HepG2 (cell line): ENCODE data around the gene WIPF3. TPM values are rescaled to one million over a fixed set of nuclear protein-coding genes. Genes with fewer than 3 reads are reported as not detected.
A peak's percentile ranks its signal among the peaks of the same experiment; 100 is the strongest.

Source experiments
- ATAC-seq: fragments of 200-7000 bp; cut with Tn5 transposase; 3 replicates; pipeline ENCODE4 v1.9.1; 2020; ENCODE audit warnings: mild to moderate bottlenecking, moderate library complexity
- BruUV-seq: library from RNA; stranded (reverse); fragments of 400-500 nt; replicated peaks from 2 replicates; lab custom pipeline; 2021; lab: Mats Ljungman, UMichigan
- CTCF ChIA-PET: fragments of 300-600 bp; formaldehyde crosslinking; extraction: SDS; loops from one replicate; lab custom pipeline; 2021; ENCODE audit warnings: low total read pairs, inconsistent platforms, low intra/inter-chr PET ratio; lab: Yijun Ruan, JAX
- POLR2A ChIA-PET: fragments of 350-600 bp; sonication (Branson Sonifier 250); formaldehyde crosslinking; loops from one replicate; lab custom pipeline; 2020; ENCODE audit warnings: antibody characterized with exemption, inconsistent platforms; lab: Yijun Ruan, JAX
- DNase-seq: peaks from one replicate; pipeline ENCODE4 v3.0.0-alpha.2; 2015; ENCODE audit warnings: low spot score
- FAIRE-seq: peaks from 3 replicates; lab custom pipeline; 2011; peaks lifted over from hg19 to GRCh38; lab: Jason Lieb, UNC
- H2AFZ ChIP-seq: one replicate; pipeline ENCODE4 v1.6.1; 2011; ENCODE audit warnings: low read length, inconsistent platforms
- H3K27ac ChIP-seq: fragments of 300-600 bp; 3 replicates; pipeline ENCODE4 v1.8.0; 2011; ENCODE audit warnings: mixed run types, mild to moderate bottlenecking, mixed read lengths, low read length, inconsistent platforms; ENCODE audit not compliant: insufficient read depth; ENCODE audit errors: extremely low read length
- H3K27me3 ChIP-seq, 2 experiments: fragments of 200-600 bp in 1 of 2; 2 replicates in 1 of 2; 3 replicates in 1 of 2; pipeline versions ENCODE4 v1.6.0 to v1.8.0; 2011; ENCODE audit warnings: low read length in 2 of 2, mild to moderate bottlenecking in 2 of 2, moderate library complexity in 2 of 2, inconsistent platforms in 1 of 2; ENCODE audit not compliant: insufficient read depth in 2 of 2, control insufficient read depth in 1 of 2
- H3K36me3 ChIP-seq, 2 experiments: fragments of 200-600 bp in 1 of 2; replicated peaks in 1 of 2; 2 replicates in 1 of 2; 3 replicates in 1 of 2; pipeline versions ENCODE4 v1.5.1 to v1.8.0; 2011; ENCODE audit warnings: low read length in 2 of 2, inconsistent platforms in 1 of 2; ENCODE audit not compliant: insufficient read depth in 2 of 2, control insufficient read depth in 1 of 2
- H3K4me1 ChIP-seq: 2 replicates; pipeline ENCODE4 v1.5.1; 2012; ENCODE audit warnings: low read length, inconsistent platforms; ENCODE audit not compliant: insufficient read depth
- H3K4me2 ChIP-seq: 2 replicates; pipeline ENCODE4 v1.6.0; 2011; ENCODE audit warnings: low read depth, low read length, inconsistent platforms
- H3K4me3 ChIP-seq, 3 experiments: fragments of 200-600 bp in 1 of 3; sonication (generic), shearing (Covaris generic) in 1 of 3; replicated peaks in 1 of 3; 2 replicates each; pipeline ENCODE4 v1.5.1; 2011 to 2016; ENCODE audit warnings: low read length in 3 of 3, inconsistent platforms in 2 of 3, low read depth in 2 of 3, mild to moderate bottlenecking in 2 of 3, control low read depth in 1 of 3, mixed read lengths in 1 of 3; ENCODE audit not compliant: insufficient read depth in 1 of 3
- H3K79me2 ChIP-seq: one replicate; pipeline ENCODE4 v1.6.1; 2011; ENCODE audit warnings: low read length, inconsistent platforms; ENCODE audit not compliant: insufficient read depth
- H3K9ac ChIP-seq: 2 replicates; pipeline ENCODE4 v1.6.0; 2011; ENCODE audit warnings: mild to moderate bottlenecking, low read depth, low read length, inconsistent platforms; ENCODE audit not compliant: insufficient read depth
- H3K9me3 ChIP-seq: 2 replicates; pipeline ENCODE4 v1.5.1; 2012; ENCODE audit warnings: mild to moderate bottlenecking, low read length
- H4K20me1 ChIP-seq: 2 replicates; pipeline ENCODE4 v1.6.0; 2011; ENCODE audit warnings: inconsistent platforms, mild to moderate bottlenecking, low read length, moderate library complexity; ENCODE audit not compliant: insufficient read depth
- CBX2 ChIP-seq, 2 experiments: fragments of 200-600 bp in 1 of 2; sonication (generic); formaldehyde crosslinking in 1 of 2; IDR thresholded peaks; 2 replicates each; pipeline versions ENCODE4 v1.7.0 to v1.8.1; 2018 to 2022; ENCODE audit warnings: low read depth in 2 of 2, low read length in 1 of 2, mild to moderate bottlenecking in 1 of 2, missing genetic modification reagents in 1 of 2
- WGBS: methylation state at CpG from one replicate; pipeline ENCODE4 v1.1.6; 2017; ENCODE audit warnings: low lambda C conversion rate; 5-methylcytosine and 5-hydroxymethylcytosine counted together
- in situ Hi-C: cut with HindIII; loops from 2 replicates; pipeline ENCODE4 v1.10.0; 2017; ENCODE audit warnings: low pct_unique_long_range_greater_than_20kb; ENCODE audit not compliant: extremely low pct_ligation_motif_present
- intact Hi-C: fragments of 100-400 bp; cut with micrococcal nuclease; formaldehyde crosslinking; loops from one replicate; pipeline ENCODE4 v1.10.0; 2022; ENCODE audit not compliant: unreplicated experiment
- polyA plus RNA-seq, 8 experiments: library from polyadenylated mRNA; depleted of rRNA in 3 of 8; stranded (reverse) in 7 of 8; unstranded in 1 of 8; fragments of >200 nt; fragmentation: Illumina TruSeq in 4 of 8; extraction: Trizol in 4 of 8; gene quantifications; 2 replicates each; pipeline versions ENCODE4 v1.2.1 to v1.2.3, GENCODE V29; 2011 to 2016; ENCODE audit warnings: low read depth in 4 of 8, missing spikeins in 1 of 8, mixed read lengths in 1 of 8; ENCODE audit not compliant: insufficient read depth in 1 of 8
- total RNA-seq, 5 experiments: library from RNA; depleted of rRNA; stranded (reverse); fragments of >200 nt; fragmentation: Illumina TruSeq; extraction: Trizol; gene quantifications; 2 replicates each; pipeline ENCODE4 v1.2.3, GENCODE V29; 2016; ENCODE audit warnings: low read depth in 1 of 5
- TF ChIP-seq, protein P1 (sequence below): sonication (generic); formaldehyde crosslinking; conservative IDR thresholded peaks from 2 replicates; pipeline ENCODE4 v1.4.0; 2020; ENCODE audit warnings: mild to moderate bottlenecking, missing genetic modification reagents, moderate library complexity

Gene WIPF3
- total and polyA plus RNA-seq, 2 of the 13 experiments (the other 11 are each of a cell fraction or from before 2014, with no cell fraction given), result 0.03 TPM; not detected in 1

DNA sequence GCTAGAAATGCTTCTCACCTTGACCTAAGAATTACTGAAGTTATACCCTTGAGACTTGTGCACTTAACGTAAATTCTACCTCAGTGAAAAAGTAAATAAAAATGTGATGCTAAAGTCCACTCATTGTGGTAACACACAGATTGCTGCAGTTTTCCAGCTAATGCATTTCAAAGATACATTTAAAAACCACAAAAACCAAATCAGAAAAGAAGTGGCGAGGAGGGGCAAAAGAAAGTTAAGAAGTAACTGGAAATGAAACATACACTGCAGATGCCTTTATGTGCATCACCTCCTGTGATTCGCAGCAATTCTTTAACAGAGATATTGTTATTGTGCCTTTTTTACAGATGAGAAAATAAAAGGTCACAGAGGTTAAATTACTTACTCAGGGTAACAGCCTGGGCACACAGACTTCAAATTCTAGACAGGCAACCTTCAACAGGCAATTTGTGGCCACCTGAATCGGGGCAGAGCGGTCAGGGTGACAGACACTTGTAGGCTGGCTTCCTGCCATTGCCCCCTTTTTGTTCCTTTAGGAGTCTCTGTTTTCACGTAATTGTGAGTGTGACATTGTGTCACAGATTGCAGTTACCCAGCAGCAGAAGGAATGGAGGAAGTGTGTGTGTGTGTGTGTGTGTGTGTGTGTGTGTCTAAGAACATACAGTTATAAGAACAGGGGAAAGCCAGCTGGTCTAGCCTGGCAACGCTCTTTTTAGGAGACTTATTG is 1.9 kb downstream of the WIPF3 start:
- Histone ChIP-seq H3K79me2 (no peaks in the 10 kb centered on the region), H3K36me3 (no peaks in the 10 kb centered on the region), H3K9ac (no peak overlapping the region), H3K4me2 (no peak overlapping the region), H3K4me3 (no peak overlapping the region), H3K9me3 (no peaks in the 10 kb centered on the region), H3K27me3 (peaks cover 3 to 62% of the 10 kb centered on the region in 2 experiments), H2AFZ (no peak overlapping the region), H3K4me1 (peaks cover 19% of the 10 kb centered on the region), H4K20me1 (no peaks in the 10 kb centered on the region), H3K27ac (no peak overlapping the region)
- DNase-seq (no peak), FAIRE-seq (no peak), ATAC-seq (no peak)
- ChIA-PET CTCF (no interaction called here), POLR2A (no interaction called here)
- BruUV-seq, result no TSS peak
- TF ChIP-seq CBX2 (IDR thresholded peaks at IDR 0.05; ENCODE audit: low read depth, low read length), result no peak
- TF ChIP-seq CBX2 (CRISPR knock-in tag; IDR thresholded peaks at IDR 0.05; ENCODE audit: low read depth), result peak; percentile 71; the same call in 1 of the 2 replicates
- TF ChIP-seq, protein P1, sequence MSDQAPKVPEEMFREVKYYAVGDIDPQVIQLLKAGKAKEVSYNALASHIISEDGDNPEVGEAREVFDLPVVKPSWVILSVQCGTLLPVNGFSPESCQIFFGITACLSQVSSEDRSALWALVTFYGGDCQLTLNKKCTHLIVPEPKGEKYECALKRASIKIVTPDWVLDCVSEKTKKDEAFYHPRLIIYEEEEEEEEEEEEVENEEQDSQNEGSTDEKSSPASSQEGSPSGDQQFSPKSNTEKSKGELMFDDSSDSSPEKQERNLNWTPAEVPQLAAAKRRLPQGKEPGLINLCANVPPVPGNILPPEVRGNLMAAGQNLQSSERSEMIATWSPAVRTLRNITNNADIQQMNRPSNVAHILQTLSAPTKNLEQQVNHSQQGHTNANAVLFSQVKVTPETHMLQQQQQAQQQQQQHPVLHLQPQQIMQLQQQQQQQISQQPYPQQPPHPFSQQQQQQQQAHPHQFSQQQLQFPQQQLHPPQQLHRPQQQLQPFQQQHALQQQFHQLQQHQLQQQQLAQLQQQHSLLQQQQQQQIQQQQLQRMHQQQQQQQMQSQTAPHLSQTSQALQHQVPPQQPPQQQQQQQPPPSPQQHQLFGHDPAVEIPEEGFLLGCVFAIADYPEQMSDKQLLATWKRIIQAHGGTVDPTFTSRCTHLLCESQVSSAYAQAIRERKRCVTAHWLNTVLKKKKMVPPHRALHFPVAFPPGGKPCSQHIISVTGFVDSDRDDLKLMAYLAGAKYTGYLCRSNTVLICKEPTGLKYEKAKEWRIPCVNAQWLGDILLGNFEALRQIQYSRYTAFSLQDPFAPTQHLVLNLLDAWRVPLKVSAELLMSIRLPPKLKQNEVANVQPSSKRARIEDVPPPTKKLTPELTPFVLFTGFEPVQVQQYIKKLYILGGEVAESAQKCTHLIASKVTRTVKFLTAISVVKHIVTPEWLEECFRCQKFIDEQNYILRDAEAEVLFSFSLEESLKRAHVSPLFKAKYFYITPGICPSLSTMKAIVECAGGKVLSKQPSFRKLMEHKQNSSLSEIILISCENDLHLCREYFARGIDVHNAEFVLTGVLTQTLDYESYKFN, result no peak
- in situ Hi-C loops (no loop called here), intact Hi-C loops (no loop called here)
- WGBS, result 22% methylated on average over 7 of the region's 7 CpGs
